Psoas muscle (tissue), 8 donors: Measurements from ENCODE around the gene FBXW9. TPM values are rescaled to one million over a fixed set of nuclear protein-coding genes. Genes with fewer than 3 reads are reported as not detected.
"Not testable (repeated sequence)": the region's sequence is repeated elsewhere in the genome, so short reads cannot be mapped to it uniquely, and the experiment has no call there.

Experiments used
- ATAC-seq, 4 donors: fragments of 200-7000 bp; cut with Tn5 transposase; one replicate each; pipeline ENCODE4 v1.9.1; 2020; ENCODE audit warnings: moderate library complexity in 3 of 4, mild to moderate bottlenecking in 2 of 4
- DNase-seq, 2 donors: peaks; one replicate each; pipeline ENCODE4 v3.0.0-alpha.2; 2020
- H3K27ac ChIP-seq: fragments of 200-600 bp; one replicate; pipeline ENCODE4 v1.8.0; 2022
- H3K27me3 ChIP-seq, 3 donors: fragments of 200-600 bp in 1 of 3; one replicate each; pipeline versions ENCODE4 v1.6.1 to v1.8.0; 2013 to 2022; ENCODE audit warnings: low read length in 2 of 3, mild to moderate bottlenecking in 2 of 3, moderate library complexity in 1 of 3; ENCODE audit not compliant: insufficient read depth in 3 of 3
- H3K36me3 ChIP-seq, 2 donors: fragments of 200-600 bp in 1 of 2; one replicate each; pipeline versions ENCODE4 v1.6.1 to v1.8.0; 2013 to 2022; ENCODE audit warnings: low read depth in 1 of 2, mild to moderate bottlenecking in 1 of 2, moderate library complexity in 1 of 2; ENCODE audit not compliant: insufficient read depth in 1 of 2
- H3K4me1 ChIP-seq: fragments of 200-600 bp; one replicate; pipeline ENCODE4 v1.8.0; 2022
- H3K4me3 ChIP-seq: fragments of 200-600 bp; one replicate; pipeline ENCODE4 v1.8.0; 2022; ENCODE audit warnings: mild to moderate bottlenecking
- H3K9me3 ChIP-seq: fragments of 200-600 bp; one replicate; pipeline ENCODE4 v1.8.0; 2022
- WGBS, 3 donors: extraction: QIAGEN DNeasy Blood & Tissue Kit; methylation state at CpG; one replicate each; pipeline versions ENCODE4 v1.1.6 to v1.1.7; 2013; 5-methylcytosine and 5-hydroxymethylcytosine counted together
- intact Hi-C, 2 donors: fragments of 100-400 bp; cut with DNase I; formaldehyde crosslinking; loops; one replicate each; pipeline versions ENCODE4 v1.11.0 to v1.14.2; 2022
- polyA plus RNA-seq, 3 donors: library from polyadenylated mRNA; stranded (reverse); fragments of 200-250 nt; gene quantifications; one replicate each; pipeline ENCODE4 v1.2.3, GENCODE V29; 2013
- total RNA-seq, 4 donors: library from RNA; stranded (reverse); fragmentation: NEBNext Ultra II Directional in 2 of 4; extraction: Animal tissue kit (Norgen Biotek cat#: 25700) in 2 of 4; gene quantifications; one replicate each; pipeline versions ENCODE4 v1.2.1 to v1.2.4, GENCODE V29; 2021 to 2023
- TF ChIP-seq, protein P1 (sequence below): fragments of 200-600 bp; IDR thresholded peaks from one replicate; pipeline ENCODE4 v1.8.0; 2022; ENCODE audit warnings: antibody characterized with exemption
- donor health status: healthy with polysubstance abuse.
- donor health status: DM: no; HTN: no; CAD: no; lungs with moderate emphysema.
- donor health status: Bipolar disorder and iron deficiency.
- donor health status: healthy.
- donor health status: DM: yes; HTN: yes; CAD: no.
- donor health status: DM: no; HTN: no; CAD: no.
- donor health status: DM: no; HTN: no; CAD: no.
- donor health status: DM: yes; HTN: yes; CAD: no.

The FBXW9 gene
- total and polyA plus RNA-seq, 7 donors: 1.2 to 9.2 (median 2.2) TPM

GRCh38 chr19:12727745-12728433, 31.5 kb upstream of the FBXW9 start:
- ATAC-seq (no peak), DNase-seq (no peak)
- WGBS, 3 donors: 94 to 99% (median 96%) methylated on average over 9 of the region's 9 CpGs
- intact Hi-C loops: no loop called here
- peaks cover 12% of the 10 kb centered on the region for H3K4me1 ChIP-seq
- H3K27me3 ChIP-seq: no peaks in the 10 kb centered on the region
- no peak overlapping the region for H3K27ac ChIP-seq
- H3K9me3 ChIP-seq: no peaks in the 10 kb centered on the region
- peaks cover 0 to 31% of the 10 kb centered on the region in 2 donors for H3K36me3 ChIP-seq
- H3K4me3 ChIP-seq: no peak overlapping the region
- TF ChIP-seq, protein P1, sequence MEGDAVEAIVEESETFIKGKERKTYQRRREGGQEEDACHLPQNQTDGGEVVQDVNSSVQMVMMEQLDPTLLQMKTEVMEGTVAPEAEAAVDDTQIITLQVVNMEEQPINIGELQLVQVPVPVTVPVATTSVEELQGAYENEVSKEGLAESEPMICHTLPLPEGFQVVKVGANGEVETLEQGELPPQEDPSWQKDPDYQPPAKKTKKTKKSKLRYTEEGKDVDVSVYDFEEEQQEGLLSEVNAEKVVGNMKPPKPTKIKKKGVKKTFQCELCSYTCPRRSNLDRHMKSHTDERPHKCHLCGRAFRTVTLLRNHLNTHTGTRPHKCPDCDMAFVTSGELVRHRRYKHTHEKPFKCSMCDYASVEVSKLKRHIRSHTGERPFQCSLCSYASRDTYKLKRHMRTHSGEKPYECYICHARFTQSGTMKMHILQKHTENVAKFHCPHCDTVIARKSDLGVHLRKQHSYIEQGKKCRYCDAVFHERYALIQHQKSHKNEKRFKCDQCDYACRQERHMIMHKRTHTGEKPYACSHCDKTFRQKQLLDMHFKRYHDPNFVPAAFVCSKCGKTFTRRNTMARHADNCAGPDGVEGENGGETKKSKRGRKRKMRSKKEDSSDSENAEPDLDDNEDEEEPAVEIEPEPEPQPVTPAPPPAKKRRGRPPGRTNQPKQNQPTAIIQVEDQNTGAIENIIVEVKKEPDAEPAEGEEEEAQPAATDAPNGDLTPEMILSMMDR: no peak

DNA sequence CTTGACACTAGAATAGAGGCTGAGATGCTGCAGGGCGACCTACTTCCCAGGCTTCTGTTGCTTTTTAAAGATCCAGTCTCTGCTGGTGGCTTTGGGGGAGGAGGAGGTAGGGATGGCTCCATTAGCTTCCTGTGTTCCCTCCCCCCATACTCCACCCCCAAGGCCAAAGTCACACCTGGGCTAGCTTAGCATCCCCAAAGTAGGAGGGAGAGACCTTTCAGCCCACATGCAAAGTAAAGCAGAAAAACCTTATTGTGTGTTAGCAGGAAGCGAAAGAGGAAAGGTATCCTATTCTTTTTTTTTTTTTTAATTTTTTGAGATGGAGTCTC, 30.5 kb upstream of the FBXW9 start:
- no peak overlapping the region for H3K27ac ChIP-seq
- H3K4me1 ChIP-seq: peaks cover 3% of the 10 kb centered on the region
- intact Hi-C loops: no loop called here
- no peaks in the 10 kb centered on the region for H3K27me3 ChIP-seq
- TF ChIP-seq, protein P1: no peak
- ATAC-seq: no peak
- no peak for DNase-seq
- no peaks in the 10 kb centered on the region for H3K9me3 ChIP-seq
- peaks cover 0 to 31% of the 10 kb centered on the region in 2 donors for H3K36me3 ChIP-seq
- H3K4me3 ChIP-seq: no peak overlapping the region
- WGBS, 3 donors: 94 to 98% (median 95%) methylated on average over 2 of the region's 2 CpGs

- H3K27ac ChIP-seq, H3K27me3 ChIP-seq, H3K9me3 ChIP-seq, H3K4me3 ChIP-seq, ATAC-seq, H3K4me1 ChIP-seq, intact Hi-C loops, DNase-seq: not testable (repeated sequence)
- H3K36me3 ChIP-seq: peaks cover 0 to 21% of the 10 kb centered on the region in 2 donors
- WGBS, 3 donors: 92 to 97% (median 93%) methylated on average over 10 of the region's 10 CpGs
Measured at GRCh38 chr19:12725612-12726011, 29.2 kb upstream of the FBXW9 start.

DNA sequence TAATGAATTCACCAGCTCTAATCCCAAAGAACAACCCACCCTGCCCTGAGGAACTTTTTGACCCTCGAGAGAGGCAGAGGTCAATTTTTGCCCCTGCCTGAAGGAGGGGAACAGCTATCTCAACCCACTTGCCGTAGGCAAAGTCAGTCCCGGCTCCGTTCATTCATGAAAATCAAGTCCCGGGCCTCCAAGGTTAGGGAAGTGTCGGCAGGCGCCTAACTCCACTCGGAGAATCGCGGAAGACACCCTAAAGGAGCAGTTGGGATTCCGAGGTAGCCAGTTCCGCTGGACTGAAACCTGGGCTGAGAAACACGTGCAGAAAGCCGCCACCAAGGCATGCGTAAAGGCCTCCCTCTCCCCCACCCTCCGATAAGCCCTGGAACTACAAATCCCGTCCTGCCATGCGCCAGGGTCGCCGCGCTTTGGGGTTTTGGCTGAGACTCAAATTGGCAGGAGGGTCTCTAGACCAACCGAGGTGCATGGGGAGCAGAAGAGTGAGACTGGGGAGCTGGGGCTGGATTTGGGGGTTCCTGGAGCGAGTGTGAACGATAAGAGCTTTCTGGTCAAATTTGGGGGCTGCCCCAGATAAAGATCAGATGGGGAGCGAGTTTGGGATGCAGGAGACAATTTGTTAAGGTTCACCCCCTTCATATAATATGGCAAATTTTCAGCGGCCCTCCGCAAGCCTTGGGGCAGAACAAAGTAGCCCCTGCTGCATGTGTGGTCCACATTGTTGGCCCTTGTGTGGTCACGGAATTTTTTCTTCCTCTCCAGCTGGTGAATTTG, 27.4 kb upstream of the FBXW9 start, which contains the start of gene TNPO2:
TSS of gene TNPO2 (minus strand) at position 292 of the 786 bp plus-strand sequence. CDS start 2,955 bp downstream, outside the sequence.
- Histone ChIP-seq H3K9me3 (no peaks in the 10 kb centered on the region), H3K4me3 (peak within 1 kb of the TSS; percentile 87), H3K27ac (peak within 1 kb of the TSS; percentile 92), H3K36me3 (peaks cover 0 to 12% of the 10 kb centered on the region in 2 donors), H3K4me1 (peaks cover 21% of the 10 kb centered on the region), H3K27me3 (no peaks in the 10 kb centered on the region)
- DNase-seq: peak; percentile 53 to 69
- 2 to 3% (median 3%) methylated on average over 28 of the region's 28 CpGs for WGBS, 3 donors
- TF ChIP-seq, protein P1: no peak
- ATAC-seq: peak; percentile 36 to 72 (median 53)
- intact Hi-C loops: loop anchor here in 1 of 2 donors (5.0 kb wide), 3 partner anchors 42 to 123 kb away; partner anchors contain the start of gene DHPS

DNA sequence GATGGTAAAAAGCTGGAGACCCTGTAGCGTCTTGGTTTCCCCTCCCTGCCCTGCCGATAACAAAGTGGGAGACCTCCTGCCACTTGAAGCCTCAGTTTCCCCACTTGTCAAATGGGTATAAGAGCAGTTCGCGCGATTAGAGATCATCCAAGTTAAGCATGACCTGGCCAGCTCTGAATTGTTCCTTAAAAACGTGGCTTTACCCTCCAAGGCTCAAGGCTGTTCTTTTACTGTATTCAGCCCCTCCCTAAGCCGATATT, 26.9 kb upstream of the FBXW9 start:
- intact Hi-C loops: loop anchor here in 1 of 2 donors (5.0 kb wide), 3 partner anchors 41 to 124 kb away; partner anchors contain the start of gene DHPS
- peaks cover 26% of the 10 kb centered on the region for H3K4me1 ChIP-seq
- WGBS, 3 donors: 1 to 6% (median 2%) methylated on average over 7 of the region's 7 CpGs
- peak overlapping the region; percentile 92 for H3K27ac ChIP-seq
- peak overlapping the region; percentile 87 for H3K4me3 ChIP-seq
- TF ChIP-seq, protein P1: no peak
- no peak for ATAC-seq
- H3K9me3 ChIP-seq: no peaks in the 10 kb centered on the region
- no peaks in the 10 kb centered on the region for H3K27me3 ChIP-seq
- DNase-seq: no peak
- H3K36me3 ChIP-seq: peaks cover 0 to 14% of the 10 kb centered on the region in 2 donors
